ENCODE results near the gene B3GNT8.
"Not testable (repeated sequence)": the region's sequence is repeated elsewhere in the genome, so short reads cannot be mapped to it uniquely, and the experiment has no call there.

Gene B3GNT8

GRCh38 chr19:41398050-41398418 lies 29.1 kb downstream of the B3GNT8 start:
- TF ChIP-seq CTCF (IDR thresholded peaks at IDR 0.05; ENCODE audit: low read depth, low read length), result no peak
- peak overlapping the region; percentile 100 for H3K4me3 ChIP-seq (ENCODE audit: low read depth, low read length)

GRCh38 chr19:41397086-41398049 lies 29.8 kb downstream of the B3GNT8 start, which contains the start of the genes BCKDHA and EXOSC5:
TSS of gene BCKDHA (plus strand) at chr19:41397818. CDS start at chr19:41397828, 10 bp downstream.
TSS of gene EXOSC5 (minus strand) at chr19:41397359. CDS start at chr19:41397328, 31 bp downstream.
- peak within 1 kb of the TSS; percentile 100 for H3K4me3 ChIP-seq (ENCODE audit: low read depth, low read length)
- TF ChIP-seq CTCF (IDR thresholded peaks at IDR 0.05; ENCODE audit: low read depth, low read length), result no peak

GRCh38 chr19:41395355-41395754 lies 31.8 kb downstream of the B3GNT8 start:
- no peak overlapping the region for H3K4me3 ChIP-seq (ENCODE audit: low read depth, low read length)
- TF ChIP-seq CTCF (IDR thresholded peaks at IDR 0.05; ENCODE audit: low read depth, low read length), result no peak

- H3K4me3 ChIP-seq (ENCODE audit: low read depth, low read length), result no peak overlapping the region
- no peak for TF ChIP-seq CTCF (IDR thresholded peaks at IDR 0.05; ENCODE audit: low read depth, low read length)
These were observed 34.4 kb downstream of the B3GNT8 start for GRCh38 chr19:41392775-41393174.

GRCh38 chr19:41391618-41392017 lies 35.6 kb downstream of the B3GNT8 start:
- TF ChIP-seq CTCF (IDR thresholded peaks at IDR 0.05; ENCODE audit: low read depth, low read length), result no peak
- H3K4me3 ChIP-seq (ENCODE audit: low read depth, low read length), result no peak overlapping the region

- no peak overlapping the region for H3K4me3 ChIP-seq (ENCODE audit: low read depth, low read length)
- no peak for TF ChIP-seq CTCF (IDR thresholded peaks at IDR 0.05; ENCODE audit: low read depth, low read length)
These were observed 40.7 kb downstream of the B3GNT8 start for GRCh38 chr19:41386442-41386841.

- TF ChIP-seq CTCF (IDR thresholded peaks at IDR 0.05; ENCODE audit: low read depth, low read length), result no peak
- no peak overlapping the region for H3K4me3 ChIP-seq (ENCODE audit: low read depth, low read length)
These were observed 42.8 kb downstream of the B3GNT8 start for GRCh38 chr19:41384351-41384750.

- H3K4me3 ChIP-seq (ENCODE audit: low read depth, low read length), result not testable (repeated sequence)
These were observed 45.6 kb downstream of the B3GNT8 start for GRCh38 chr19:41381536-41381935.
